WERI-Rb-1 (cell line): ENCODE results near the gene CLIC5.
"Not testable (repeated sequence)": the region's sequence is repeated elsewhere in the genome, so short reads cannot be mapped to it uniquely, and the experiment has no call there.

ENCODE experiments used
- DNase-seq: peaks from one replicate; pipeline ENCODE4 v3.0.0-alpha.2; 2020
- H3K27ac ChIP-seq: fragments of 250-450 bp; sonication (Bioruptor Pico); 2 replicates; pipeline ENCODE4 v1.5.1; 2020; ENCODE audit warnings: mild to moderate bottlenecking, moderate library complexity
- H3K27me3 ChIP-seq: fragments of 250-450 bp; sonication (Bioruptor Pico); 2 replicates; pipeline ENCODE4 v1.5.1; 2021; ENCODE audit warnings: mild to moderate bottlenecking, low read depth, moderate library complexity; ENCODE audit not compliant: insufficient read depth, severe bottlenecking
- H3K36me3 ChIP-seq: fragments of 250-450 bp; sonication (Bioruptor Pico); 2 replicates; pipeline ENCODE4 v1.5.1; 2020; ENCODE audit warnings: mild to moderate bottlenecking, moderate library complexity
- H3K4me3 ChIP-seq: 2 replicates; pipeline ENCODE4 v1.5.1; 2011; ENCODE audit warnings: low read depth, mild to moderate bottlenecking, control low read depth, low read length
- H3K9me3 ChIP-seq: fragments of 250-450 bp; sonication (Bioruptor Pico); 2 replicates; pipeline ENCODE4 v1.5.1; 2021; ENCODE audit warnings: mild to moderate bottlenecking, moderate library complexity; ENCODE audit not compliant: severe bottlenecking
- CTCF ChIP-seq: IDR thresholded peaks from 2 replicates; pipeline ENCODE4 v1.5.1; 2011; ENCODE audit warnings: low read depth, mild to moderate bottlenecking, control low read depth, inconsistent platforms, low read length

The CLIC5 gene

GRCh38 chr6:45929421-45930361, 86.0 kb downstream of the CLIC5 start:
- DNase-seq: no peak
- Histone ChIP-seq H3K36me3 (no peaks in the 10 kb centered on the region), H3K4me3 (no peak overlapping the region), H3K9me3 (no peaks in the 10 kb centered on the region), H3K27ac (no peak overlapping the region), H3K27me3 (no peaks in the 10 kb centered on the region)
- TF ChIP-seq CTCF: no peak

GRCh38 chr6:45928721-45929305, 86.8 kb downstream of the CLIC5 start:
- H3K9me3 ChIP-seq: no peaks in the 10 kb centered on the region
- no peaks in the 10 kb centered on the region for H3K36me3 ChIP-seq
- H3K27ac ChIP-seq: no peak overlapping the region
- DNase-seq: no peak
- H3K27me3 ChIP-seq: no peaks in the 10 kb centered on the region
- TF ChIP-seq CTCF: no peak
- H3K4me3 ChIP-seq: no peak overlapping the region

- Histone ChIP-seq H3K27ac (no peak overlapping the region), H3K36me3 (no peaks in the 10 kb centered on the region), H3K27me3 (no peaks in the 10 kb centered on the region), H3K9me3 (no peaks in the 10 kb centered on the region), H3K4me3 (no peak overlapping the region)
- peak; percentile 40 for DNase-seq
- no peak for TF ChIP-seq CTCF
Measured at GRCh38 chr6:45927421-45928320, 88.0 kb downstream of the CLIC5 start.

GRCh38 chr6:45926423-45926822, 89.2 kb downstream of the CLIC5 start:
- not testable (repeated sequence) for H3K4me3 ChIP-seq, H3K9me3 ChIP-seq, DNase-seq, H3K27ac ChIP-seq, H3K36me3 ChIP-seq, H3K27me3 ChIP-seq

GRCh38 chr6:45924763-45925342, 90.8 kb downstream of the CLIC5 start:
- TF ChIP-seq CTCF: no peak
- Histone ChIP-seq H3K27ac (no peak overlapping the region), H3K9me3 (no peaks in the 10 kb centered on the region), H3K27me3 (no peaks in the 10 kb centered on the region), H3K36me3 (no peaks in the 10 kb centered on the region), H3K4me3 (no peak overlapping the region)
- no peak for DNase-seq
